ENCODE measurements around the gene TMEM184A.
"Not testable (repeated sequence)": the region's sequence is repeated elsewhere in the genome, so short reads cannot be mapped to it uniquely, and the experiment has no call there.

The TMEM184A gene

DNA sequence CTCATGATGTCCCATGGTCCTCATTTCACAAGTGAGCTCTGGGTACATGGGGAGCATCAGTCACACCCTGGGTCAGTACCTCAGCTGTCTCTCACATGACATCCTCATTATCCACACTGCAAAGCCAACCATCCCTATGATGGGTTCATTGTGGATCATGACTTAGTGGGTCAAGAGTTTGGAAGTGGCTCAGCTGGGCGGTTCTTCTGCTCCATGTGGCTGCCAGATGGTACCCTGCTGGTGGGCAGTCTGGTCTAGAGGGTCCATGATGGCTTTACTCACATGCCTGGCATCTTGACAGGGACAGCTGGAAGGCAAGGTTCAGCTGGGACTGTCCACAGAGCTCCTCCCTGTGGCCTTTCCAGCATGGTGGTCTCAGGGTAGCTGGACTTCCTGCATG lies 33.0 kb upstream of the TMEM184A start:
- no peak for DNase-seq

- DNase-seq, result no peak
These were observed 31.7 kb upstream of the TMEM184A start for GRCh38 chr7:1587738-1588137.

DNA sequence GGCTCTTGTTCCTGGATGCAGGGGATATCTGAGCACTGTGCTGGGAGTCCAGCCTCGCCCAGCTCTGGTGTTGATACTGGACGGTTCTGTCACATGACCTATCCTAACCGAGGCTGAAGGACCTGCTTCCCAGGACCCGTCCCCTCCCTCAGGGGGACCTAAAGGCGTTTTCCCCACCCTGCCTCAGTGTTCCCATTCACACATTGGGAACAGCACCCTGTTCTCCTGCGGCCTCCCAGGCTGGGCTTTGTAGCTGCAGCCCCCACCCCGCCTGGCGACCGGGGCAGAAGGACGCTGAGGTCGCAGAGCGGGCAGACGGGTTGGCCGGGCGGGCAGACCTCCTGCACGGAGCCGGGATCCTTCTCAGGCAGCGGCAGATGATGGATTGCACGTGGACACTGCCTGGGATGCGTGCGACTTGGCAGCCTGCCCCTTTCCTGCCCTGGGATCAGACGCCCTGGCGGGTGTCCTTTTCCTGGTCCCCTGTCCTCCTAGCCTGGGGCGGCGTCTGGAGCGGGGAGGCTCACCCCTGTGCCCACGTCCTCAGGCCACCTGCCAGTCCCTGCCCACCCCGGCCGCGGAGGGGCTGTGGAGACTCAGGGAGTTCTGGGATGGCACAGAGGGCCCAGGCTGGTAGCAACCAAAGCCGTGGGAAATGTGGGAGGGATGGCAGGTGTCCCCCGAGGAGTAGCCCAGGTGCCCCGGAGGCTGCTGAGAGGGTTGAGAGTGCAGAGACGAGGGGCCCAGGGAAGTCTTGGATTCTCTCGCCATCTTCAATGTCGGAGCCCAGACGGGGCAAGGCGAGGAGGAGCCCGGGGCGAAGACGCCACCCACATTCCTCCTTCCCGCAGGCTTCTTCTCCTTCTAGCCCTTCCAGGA lies 31.1 kb upstream of the TMEM184A start:
- no peak for DNase-seq

DNA sequence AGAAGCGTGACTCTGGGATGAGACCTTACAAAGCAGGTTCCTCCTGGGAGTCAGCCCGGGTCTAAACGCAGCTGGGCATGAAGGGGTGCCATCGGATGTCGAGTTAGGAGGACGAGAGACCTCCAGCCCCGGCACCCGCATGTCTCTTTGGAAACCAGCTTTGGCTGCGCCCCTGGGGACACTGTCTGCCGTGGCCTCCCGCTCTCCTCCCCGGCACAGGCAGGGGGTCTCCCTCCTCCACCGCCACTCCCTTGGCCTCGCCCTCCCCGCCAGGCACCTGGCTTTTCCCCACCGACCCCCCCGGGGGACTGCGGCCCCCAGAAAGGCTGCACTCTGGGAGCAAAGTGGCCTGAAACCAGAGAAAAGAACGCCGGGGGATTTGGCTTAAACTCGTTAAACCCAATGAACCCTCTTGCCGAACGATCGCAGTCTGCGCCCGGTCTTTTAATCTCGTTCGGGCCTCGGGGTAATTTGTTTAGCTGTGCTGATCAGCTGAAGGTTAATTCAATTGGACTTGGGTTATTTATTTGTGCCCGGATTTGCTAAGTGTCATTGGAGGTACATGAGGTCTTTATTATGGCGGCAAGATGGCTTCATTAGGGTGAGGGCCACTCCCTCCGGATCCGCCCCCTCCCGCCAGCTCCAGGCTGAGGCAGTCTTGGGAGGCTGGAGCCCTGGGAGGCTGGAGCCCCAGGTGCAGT lies 30.3 kb upstream of the TMEM184A start:
- no peak for DNase-seq

GRCh38 chr7:1585142-1585981 lies 29.4 kb upstream of the TMEM184A start:
- DNase-seq, result no peak

DNA sequence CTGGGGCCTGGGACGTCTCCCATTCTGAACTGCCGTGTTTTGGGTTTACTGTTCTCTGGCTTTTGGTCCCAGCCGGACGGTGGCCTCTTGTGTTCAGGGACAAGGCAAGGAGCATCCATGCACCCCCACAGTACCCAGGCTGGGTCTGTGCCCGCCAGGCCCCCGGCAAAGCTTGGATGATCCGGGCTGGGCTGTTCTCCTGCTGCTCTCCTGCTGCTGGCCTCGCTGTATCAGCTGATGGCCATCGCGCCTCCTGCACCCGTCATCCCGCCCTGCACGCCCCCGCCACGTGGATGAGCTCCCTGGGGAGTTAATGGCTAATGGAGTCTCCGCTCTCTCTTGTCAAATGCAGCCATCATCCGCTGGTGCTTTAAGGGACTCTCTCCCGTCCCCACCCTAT lies 28.7 kb upstream of the TMEM184A start:
- DNase-seq, result no peak

- DNase-seq, result not testable (repeated sequence)
These were observed 27.4 kb upstream of the TMEM184A start for GRCh38 chr7:1583241-1583930.

GRCh38 chr7:1580422-1581030 lies 24.5 kb upstream of the TMEM184A start:
- no peak for DNase-seq

DNA sequence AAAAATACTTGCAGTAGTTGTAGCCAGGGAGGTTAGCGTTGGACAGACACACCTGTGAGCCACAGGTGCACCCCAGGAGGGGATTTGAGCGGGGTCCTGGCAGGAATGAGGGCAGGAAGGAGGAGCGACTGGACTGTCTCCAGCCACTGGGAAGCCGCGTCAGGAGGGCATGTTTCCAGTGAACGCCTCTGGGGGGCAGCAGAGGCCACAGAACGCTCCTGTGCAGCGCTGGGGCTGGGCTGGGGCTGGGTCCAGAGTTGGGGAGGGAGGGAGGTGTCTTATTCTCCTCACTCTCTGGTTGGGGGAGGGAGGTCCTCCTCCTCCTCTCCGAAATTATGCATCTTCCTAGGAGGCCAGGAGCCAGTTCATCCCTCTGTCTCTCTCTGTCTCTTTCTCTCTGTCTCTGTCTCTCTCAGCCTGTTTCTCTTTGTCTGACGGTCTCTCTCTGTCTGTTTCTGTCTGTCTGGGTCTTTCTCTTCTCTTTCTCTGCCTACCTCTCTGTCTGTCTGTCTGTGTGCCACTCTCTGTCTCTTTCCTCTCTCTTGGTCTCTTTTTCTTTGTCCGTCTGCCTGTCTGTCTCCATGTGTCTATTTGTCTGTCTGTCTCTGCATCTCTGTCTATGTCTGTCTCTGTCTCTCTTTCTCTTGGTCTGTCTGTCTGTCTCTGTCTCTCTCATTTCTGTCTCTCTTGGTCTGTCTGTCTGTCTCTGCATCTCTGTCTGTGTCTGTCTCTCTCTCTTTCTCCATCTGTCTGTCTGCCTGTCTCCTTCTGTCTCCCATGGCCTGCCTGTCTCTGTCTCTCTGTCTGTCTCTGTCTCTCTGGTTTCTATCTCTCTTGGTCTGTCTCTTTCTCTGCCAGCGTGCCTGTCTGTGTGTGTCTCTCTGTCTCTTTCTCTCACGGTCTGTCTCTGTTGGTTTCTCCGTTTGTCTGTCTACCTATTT lies 23.7 kb upstream of the TMEM184A start:
- peak; percentile 57 for DNase-seq

DNA sequence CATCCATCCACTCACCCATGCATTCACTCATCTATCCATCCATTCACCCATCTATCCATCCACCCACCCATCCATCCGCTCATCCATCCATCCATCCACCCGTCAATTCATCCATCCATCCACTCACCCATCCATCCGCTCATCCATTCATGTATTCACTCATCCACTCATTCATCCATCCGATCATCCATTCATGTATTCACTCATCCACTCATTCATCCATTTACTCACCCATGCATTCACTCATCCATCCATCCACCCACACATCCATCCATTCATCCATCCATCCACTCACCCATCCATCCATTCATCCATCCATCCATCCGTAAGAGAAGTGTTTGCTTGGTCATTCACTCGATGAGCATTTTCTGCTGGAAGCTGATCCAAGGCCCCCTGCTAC lies 22.5 kb upstream of the TMEM184A start:
- DNase-seq, result no peak

DNA sequence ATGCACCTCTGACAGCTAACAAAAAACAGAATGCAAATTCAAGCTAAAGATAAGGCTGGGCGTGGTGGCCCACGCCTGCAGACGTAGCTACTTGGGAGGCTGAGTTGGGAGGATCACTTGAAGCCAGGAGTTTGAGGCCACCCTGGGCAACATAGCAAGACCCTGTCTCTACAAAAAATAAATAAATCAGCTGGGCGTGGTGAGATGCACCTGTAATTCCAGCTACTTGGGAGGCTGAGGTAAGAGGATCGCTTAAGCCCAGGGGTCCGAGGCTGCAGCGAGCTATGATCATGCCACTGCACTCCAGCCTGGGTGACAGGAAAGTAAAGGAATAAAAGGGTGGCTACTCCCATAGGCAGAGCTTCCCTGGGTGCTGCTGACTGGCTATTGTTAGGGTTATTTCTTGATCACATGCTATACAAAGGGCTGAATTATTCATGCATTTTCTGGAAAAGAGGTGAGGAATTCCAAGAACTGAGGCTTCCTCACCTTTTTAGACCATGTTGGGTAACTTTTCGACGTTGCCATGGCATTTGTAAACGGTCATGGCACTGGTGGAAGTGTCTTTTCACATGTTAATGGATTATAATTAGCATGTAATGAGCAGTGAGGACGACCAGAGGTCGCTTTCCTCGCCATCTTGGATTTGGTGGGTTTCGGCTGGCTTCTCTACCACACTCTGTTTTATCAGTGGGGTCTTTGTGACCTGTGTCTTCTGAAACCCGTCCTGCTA lies 20.7 kb upstream of the TMEM184A start:
- no peak for DNase-seq

GRCh38 chr7:1575809-1576208 lies 19.8 kb upstream of the TMEM184A start:
- no peak for DNase-seq

DNA sequence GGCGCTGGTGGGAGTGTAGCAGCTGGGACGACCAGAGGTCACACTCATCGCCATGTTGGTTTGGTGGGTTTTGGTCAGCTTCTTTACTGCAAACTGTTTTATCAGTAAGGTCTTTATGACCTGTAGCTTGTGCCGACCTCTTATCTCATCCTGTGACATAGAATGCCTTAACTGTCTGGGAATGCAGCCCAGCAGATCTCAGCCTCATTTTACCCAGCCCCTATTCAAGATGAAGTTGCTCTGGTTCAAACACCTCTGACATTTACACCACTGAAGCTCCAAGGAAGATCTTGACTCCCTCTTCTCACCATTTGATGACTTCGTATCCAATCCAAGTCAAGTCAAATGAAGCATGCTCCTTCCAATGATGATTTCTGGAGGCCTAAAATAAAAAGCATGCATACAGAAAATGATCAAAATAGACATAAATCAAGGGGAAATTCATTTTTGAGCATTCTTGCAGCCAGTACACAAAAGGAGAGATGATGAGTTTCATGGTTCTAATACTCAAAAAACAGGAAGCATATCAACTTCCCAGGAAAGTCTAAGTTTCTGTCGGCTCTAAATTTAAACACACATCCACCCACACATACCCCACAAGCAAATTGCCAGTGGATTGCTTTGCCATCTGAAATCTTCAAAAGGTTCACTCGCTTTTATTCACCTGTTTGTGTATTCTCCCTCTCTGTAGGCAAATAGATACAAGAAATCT lies 16.3 kb upstream of the TMEM184A start:
- no peak for DNase-seq

- peak; percentile 91 for DNase-seq
These were observed 14.0 kb upstream of the TMEM184A start, which contains the start of gene PSMG3 for GRCh38 chr7:1569833-1570632. TSS of gene PSMG3 (minus strand) at chr7:1570032. CDS start at chr7:1569339, 693 bp downstream.

DNA sequence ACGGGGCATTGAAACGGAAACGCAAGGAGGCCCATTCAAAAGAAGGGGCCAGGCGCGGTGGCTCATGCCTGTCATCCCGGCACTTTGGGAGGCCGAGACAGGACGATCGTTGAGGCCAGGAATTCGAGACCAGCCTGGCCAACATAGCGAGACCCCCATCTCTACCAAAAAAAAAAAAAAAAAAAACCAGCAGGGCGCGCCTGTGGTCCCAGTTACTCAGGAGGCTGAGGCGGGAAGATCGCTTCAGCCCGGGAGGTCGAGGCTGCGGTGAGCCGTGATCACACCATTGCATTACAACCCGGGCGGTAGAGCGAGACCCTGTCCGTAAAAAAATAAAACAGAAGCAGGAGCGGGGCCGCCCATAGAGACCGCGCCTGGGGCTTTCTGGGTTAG lies 13.4 kb upstream of the TMEM184A start:
- no peak for DNase-seq

- DNase-seq, result no peak
These were observed 13.0 kb upstream of the TMEM184A start for GRCh38 chr7:1569016-1569415.

DNA sequence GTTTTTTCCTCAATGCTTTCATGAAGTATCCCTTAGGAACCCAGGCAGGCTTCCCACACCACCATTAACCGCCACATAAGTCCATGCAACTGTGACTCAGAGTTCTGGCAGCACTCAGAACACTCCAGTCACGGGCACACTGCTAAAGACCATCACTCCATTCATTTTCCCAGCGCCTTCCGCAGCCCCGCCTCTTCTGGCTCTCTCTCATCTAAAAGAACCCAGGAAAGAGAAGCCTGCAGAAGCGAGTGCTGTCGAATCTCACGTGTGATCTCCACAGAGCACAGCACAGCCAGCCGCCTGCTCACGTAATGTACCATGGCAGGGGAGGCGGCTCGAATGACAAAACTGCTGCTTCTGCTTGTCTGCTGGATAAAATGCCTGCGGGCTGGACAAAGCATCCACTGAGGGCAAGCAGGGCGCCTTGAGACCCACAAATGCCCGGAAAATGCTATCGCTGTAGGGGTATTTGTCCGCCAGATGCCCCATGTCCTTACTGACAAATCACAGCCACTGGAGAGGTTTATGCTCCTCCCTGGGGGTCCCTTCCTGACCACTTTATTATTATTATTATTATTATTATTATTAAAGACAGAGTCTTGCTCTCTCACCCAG lies 12.0 kb upstream of the TMEM184A start:
- peak; percentile 63 for DNase-seq
